Measurements from ENCODE around the gene NHLRC2.

DNA sequence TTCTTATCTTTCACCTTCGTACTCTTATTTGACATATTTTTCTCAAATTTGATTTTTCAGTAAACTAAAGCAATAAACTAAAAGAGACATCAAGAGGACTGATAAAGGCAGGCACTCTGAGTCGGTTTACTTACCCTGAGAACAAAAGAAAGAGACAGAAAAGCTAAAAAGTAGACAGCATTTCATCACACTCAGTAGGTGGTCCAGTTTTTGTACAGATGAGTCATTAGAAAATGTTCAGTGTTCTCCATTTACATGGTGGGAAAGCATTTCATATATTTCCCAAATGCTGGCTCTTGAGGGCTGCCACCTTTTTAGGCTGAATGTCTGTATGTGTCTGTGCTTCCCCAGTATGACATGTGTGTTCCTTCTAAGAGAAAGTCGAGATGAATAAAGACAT, 52.7 kb downstream of the NHLRC2 start:
- TF ChIP-seq, protein P1, sequence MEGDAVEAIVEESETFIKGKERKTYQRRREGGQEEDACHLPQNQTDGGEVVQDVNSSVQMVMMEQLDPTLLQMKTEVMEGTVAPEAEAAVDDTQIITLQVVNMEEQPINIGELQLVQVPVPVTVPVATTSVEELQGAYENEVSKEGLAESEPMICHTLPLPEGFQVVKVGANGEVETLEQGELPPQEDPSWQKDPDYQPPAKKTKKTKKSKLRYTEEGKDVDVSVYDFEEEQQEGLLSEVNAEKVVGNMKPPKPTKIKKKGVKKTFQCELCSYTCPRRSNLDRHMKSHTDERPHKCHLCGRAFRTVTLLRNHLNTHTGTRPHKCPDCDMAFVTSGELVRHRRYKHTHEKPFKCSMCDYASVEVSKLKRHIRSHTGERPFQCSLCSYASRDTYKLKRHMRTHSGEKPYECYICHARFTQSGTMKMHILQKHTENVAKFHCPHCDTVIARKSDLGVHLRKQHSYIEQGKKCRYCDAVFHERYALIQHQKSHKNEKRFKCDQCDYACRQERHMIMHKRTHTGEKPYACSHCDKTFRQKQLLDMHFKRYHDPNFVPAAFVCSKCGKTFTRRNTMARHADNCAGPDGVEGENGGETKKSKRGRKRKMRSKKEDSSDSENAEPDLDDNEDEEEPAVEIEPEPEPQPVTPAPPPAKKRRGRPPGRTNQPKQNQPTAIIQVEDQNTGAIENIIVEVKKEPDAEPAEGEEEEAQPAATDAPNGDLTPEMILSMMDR (IDR thresholded peaks at IDR 0.05) = no peak
- no peak for TF ChIP-seq EZH2 (IDR thresholded peaks at IDR 0.05)

All from neural progenitor cell (in vitro differentiated cells).